ENCODE measurements around the gene SFSWAP. TPM values are rescaled to one million over a fixed set of nuclear protein-coding genes. Genes with fewer than 3 reads are reported as not detected.
"Not testable (repeated sequence)": the region's sequence is repeated elsewhere in the genome, so short reads cannot be mapped to it uniquely, and the experiment has no call there.

Gene SFSWAP
- total RNA-seq, 1 donor from 2014 or later, result 63.0 TPM

DNA sequence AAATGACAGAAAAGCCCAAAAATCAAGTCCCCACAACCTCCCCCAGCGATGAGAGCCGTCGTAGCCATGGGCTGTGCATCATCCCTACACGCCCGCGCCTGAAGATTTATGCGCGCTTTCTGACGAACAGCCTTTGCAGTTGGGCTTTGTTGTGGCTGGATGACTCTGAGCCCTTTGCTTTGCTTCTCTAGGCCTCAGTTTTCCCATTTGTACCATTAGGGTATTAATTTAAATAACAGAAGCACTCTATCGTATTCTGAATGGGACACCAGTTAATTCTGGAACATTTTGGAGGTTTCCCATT lies 24.2 kb downstream of the SFSWAP start:
- intact Hi-C loops (cut with micrococcal nuclease), result no loop called here

DNA sequence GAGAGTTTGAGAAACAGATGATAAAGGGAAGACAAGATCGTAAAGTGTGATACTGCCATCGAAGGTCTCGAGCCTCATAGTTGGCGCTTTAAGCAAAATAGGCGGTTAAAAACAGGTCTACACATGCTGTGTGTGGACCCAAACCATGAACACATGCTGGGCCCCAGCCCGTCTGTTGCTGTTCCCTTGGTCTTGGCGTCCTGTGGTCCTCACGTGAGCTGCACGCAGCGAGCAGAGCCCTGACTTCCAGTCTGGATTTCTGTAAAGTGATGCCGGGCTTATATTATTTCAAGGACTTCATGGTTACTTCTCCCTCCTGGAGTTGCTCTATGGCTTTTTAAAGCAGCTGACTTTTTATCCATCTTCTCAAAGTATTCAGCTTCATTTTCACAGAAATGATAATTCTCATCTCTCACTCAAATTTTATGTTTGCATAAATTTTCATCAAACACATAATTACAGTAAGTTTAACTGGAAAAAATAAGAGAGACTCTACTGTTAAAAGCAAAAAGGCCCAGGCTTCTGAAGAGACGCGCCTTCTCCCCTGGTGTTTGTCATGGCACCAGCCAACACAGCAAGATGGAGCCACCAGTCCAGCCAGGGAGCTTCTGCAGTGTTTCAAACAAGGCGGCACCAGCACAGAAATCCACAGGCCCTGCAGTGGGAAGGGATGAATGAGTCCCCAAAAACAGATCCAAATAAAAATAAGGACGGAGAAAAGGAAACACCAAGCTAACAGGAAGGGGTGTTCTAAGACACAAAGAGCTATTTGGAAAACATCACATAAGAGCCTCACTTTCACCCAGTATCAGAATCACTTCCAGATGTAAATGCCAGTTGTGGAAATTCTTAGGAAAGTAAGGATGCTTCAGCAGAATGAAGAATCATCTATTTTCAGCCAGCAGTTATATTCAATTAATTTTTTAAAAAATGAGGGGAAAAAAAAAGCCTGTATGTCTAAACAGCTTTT lies 24.9 kb downstream of the SFSWAP start:
- intact Hi-C loops (cut with micrococcal nuclease), result no loop called here

GRCh38 chr12:131736446-131737149 lies 25.7 kb downstream of the SFSWAP start:
- intact Hi-C loops (cut with micrococcal nuclease), result no loop called here

DNA sequence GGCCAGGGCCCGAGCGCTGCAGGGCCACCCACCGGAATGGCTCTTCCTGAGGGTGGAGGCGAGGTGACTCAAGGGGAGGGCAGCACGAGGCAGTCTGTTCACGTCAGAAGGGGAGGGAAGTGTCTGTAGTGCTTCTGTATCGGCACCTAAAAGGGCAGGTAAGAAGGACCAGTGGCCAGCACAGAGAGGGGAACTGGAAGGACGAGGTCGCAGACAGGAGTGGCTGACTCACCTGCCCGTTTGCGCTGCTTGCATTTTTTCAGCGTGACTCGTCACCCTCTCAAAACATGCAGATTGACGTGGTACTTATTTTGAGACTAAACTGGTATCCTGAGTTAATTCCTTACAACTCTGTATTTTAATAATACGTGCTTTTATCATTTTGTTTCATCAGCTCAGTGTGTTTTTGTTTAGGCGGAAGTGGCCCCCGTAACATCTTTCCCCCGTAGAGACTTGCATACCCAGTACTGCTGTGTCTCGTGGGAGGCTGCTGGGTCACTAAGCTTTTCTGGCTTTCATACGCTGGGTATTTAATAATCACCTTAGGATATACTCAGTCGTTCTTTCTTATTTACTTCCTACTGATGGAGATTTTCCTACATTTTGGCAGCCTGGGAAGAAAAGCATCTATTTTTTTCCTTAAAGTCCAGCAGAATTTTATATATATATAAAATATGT lies 26.4 kb downstream of the SFSWAP start:
- intact Hi-C loops (cut with micrococcal nuclease), result no loop called here

DNA sequence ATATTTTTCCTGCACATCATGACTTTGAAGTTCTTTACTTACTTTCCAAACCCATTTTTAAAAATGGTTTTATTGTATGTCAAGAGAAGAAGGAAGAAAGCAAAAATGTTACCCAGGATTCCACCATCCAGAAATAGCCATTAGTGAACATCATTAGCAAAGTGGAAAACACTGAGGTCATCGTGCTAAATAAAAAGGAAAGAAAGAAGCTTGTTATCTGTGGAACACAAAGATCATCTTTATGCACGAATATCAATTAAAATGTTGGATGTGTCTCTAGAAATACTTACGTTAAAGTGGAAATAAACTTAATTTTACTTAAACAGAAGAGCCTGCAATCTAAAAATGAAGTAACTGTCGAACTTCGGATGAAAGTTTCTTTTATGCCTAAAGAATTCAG lies 27.3 kb downstream of the SFSWAP start:
- intact Hi-C loops (cut with micrococcal nuclease), result no loop called here

GRCh38 chr12:131740626-131741025 lies 29.7 kb downstream of the SFSWAP start:
- intact Hi-C loops (cut with micrococcal nuclease), result no loop called here

GRCh38 chr12:131742761-131743160 lies 31.9 kb downstream of the SFSWAP start:
- intact Hi-C loops (cut with micrococcal nuclease), result not testable (repeated sequence)

DNA sequence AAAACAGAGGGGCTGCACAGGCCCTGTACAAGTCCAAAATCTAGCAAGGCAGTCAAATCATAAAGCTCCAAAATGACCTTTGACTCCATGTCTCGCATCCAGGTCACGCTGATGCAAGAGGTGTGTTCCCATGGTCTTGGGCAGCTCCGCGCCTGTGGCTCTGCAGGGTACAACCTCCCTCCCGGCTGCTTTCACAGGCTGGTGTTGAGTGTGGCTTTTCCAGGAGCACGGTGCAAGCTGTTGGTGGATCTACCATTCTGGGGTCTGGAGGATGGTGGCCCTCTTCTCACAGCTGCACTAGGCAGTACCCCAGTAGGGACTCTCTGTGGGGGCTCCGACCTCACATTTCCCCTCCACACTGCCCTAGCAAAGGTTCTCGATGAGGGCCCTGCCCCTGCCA lies 32.5 kb downstream of the SFSWAP start:
- intact Hi-C loops (cut with micrococcal nuclease), result not testable (repeated sequence)

- intact Hi-C loops (cut with micrococcal nuclease), result not testable (repeated sequence)
Measured at GRCh38 chr12:131743880-131744279, 33.0 kb downstream of the SFSWAP start.

- intact Hi-C loops (cut with micrococcal nuclease), result not testable (repeated sequence)
Measured at GRCh38 chr12:131744675-131745074, 33.8 kb downstream of the SFSWAP start.

- intact Hi-C loops (cut with micrococcal nuclease), result no loop called here
Measured at GRCh38 chr12:131745706-131746105, 34.8 kb downstream of the SFSWAP start.

DNA sequence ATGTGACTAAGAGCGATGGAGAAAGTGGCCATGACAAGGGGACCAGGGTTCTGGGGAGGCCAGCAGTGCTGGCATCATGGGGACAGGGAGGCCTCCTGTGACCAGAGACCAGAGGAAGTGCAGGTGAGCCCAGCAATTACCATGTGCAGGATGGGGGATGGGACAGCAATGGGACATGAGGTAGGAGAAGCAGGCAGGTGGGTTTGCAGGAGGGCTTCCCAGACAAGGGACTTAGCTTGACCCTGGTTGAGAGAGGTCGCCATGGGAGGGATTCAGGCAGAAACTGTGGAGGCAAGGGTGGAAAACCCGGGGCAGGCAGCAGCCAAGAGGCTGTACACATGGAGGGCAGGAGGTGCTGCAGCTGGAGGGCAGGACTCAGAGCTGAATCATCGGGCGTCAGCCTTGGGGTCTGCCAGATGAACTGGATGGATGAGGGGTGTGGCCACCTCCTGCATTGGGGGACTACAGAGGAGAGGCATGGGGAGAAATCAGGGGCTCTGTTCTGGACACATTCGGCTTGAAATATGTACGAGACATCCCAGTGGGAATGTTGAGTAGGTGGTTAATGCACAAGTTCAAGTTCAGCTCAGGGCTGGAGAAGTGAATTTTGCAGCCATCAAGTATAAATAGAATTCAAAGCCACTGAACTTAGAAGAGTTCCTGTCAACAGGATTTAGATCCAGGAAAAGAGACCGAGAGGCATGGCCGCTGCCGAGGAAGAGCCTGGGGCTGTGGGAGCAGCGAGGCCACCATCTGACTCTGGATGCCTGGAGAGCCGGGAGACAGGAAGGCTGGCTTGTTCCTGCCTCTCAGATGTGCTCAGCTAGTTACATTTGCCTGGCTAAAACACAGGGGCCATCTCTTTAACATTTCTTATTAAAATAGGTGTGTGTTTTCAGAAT lies 36.6 kb downstream of the SFSWAP start:
- intact Hi-C loops (cut with micrococcal nuclease), result no loop called here

DNA sequence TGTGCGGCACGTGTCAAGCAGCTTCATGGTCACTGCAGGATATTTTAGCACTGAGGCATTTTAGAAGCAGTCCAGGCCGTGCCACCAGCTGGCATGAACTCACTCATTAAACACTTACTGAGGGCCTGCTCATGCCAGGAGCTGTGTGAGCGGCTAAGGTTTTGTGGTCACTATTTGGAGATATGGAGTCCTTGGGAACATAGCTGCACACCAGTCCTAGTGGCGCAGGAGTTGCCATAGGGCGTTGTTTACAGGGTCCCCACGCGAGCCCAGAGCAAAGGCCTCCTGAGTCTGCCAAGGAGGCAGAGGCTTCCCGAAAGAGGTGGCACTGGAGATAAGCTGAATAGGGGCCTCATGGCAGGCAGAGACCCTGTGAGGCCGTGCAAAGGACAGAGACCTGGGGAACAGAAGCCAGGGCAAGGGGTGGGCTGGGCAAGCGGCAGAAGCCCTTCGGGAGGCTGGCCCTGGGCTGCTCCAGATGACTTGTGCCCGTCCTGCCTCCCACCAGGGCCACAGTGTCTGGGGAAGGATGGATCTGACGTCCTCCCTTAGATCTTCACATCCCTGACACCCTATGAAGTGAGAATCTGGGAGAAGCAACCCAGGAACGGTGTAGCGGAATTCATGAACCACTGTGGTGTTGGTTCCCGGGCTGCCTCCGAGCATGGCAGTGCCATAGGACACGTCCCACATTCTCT lies 38.9 kb downstream of the SFSWAP start:
- intact Hi-C loops (cut with micrococcal nuclease), result no loop called here

- intact Hi-C loops (cut with micrococcal nuclease), result no loop called here
Measured at GRCh38 chr12:131751335-131751734, 40.4 kb downstream of the SFSWAP start.

GRCh38 chr12:131752451-131752850 lies 41.6 kb downstream of the SFSWAP start:
- intact Hi-C loops (cut with micrococcal nuclease), result no loop called here

- intact Hi-C loops (cut with micrococcal nuclease), result no loop called here
Measured at GRCh38 chr12:131753005-131753404, 42.1 kb downstream of the SFSWAP start.

DNA sequence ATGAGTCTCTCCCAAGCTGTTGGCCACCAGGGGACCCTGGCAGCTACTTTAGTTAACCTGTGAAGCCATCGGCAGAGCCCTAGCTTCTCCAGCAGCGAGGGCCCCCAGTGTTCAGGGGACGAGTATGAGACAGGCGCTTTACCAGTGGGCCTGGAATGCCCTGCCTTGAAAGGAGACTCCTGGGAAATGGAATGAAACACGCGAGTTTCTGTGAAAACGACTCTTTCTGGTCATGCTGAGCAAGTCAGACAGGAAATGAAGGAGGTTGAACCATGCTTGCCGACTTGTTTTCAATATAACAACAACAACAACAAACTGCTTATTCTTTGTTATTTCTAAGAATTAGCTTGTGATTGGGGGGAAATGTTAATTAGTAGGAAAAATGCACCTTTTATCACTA lies 42.9 kb downstream of the SFSWAP start:
- intact Hi-C loops (cut with micrococcal nuclease), result no loop called here

- intact Hi-C loops (cut with micrococcal nuclease), result no loop called here
Measured at GRCh38 chr12:131754184-131754583, 43.3 kb downstream of the SFSWAP start.

DNA sequence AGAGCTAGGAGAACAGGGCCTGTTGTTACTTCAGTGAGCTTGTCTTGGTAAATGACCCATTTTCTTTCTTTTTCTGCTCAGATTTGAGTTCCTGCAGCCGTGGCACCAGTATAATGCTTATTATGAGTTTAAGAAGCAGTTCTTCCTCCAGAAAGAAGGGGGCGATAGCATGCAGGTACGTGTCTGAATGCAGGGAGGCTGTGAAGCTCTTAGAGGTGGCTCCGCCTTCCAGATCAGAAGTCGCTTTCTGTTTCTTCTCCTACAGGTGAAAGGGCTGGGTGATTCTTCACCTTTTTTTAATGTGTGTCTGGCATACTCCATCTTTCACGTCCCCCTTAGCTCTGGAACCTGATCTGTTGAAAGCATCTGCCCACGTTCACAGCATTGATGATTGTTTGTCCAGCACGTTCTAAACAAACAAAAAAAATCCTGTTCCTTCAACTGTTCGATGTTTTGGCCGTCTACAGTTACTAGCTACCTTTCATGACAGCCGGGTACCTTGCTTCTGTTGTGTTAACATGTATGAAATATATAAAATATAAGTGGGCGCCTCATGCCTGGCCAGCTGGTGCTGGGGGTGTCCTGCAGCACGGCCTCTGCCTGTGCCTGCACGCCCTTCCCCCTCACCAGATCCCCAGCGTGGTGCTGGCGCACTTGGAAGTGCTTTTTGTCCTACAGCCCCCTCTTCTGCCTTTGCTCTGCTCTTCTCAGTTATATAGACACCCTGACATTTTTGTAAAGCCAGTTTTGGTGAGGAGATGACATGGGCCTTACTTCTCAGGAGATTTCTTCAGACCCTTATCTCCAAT lies 44.6 kb downstream of the SFSWAP start:
- intact Hi-C loops (cut with micrococcal nuclease), result loop anchor here (1.0 kb wide), 3 partner anchors 174 to 246 kb away; partner anchors contain the start of genes EP400 and PUS1

All from T-helper 1 cell treated with Interleukin-12 subunit alpha and Interleukin-12 subunit beta and Interleukin-4 antibody, amounts not matched to agents 30 ng/mL and 1 ng/mL, for 36 hours (primary cell).